ENCODE data around the gene AFAP1.

The AFAP1 gene

GRCh38 chr4:7823416-7823824 lies 116.2 kb downstream of the AFAP1 start:
- no peak for TF ChIP-seq CTCF (IDR thresholded peaks at IDR 0.05; ENCODE audit: low read depth, low read length)
- Histone ChIP-seq H3K36me3 (peaks cover 54% of the 10 kb centered on the region), H3K9me3 (no peaks in the 10 kb centered on the region), H3K4me1 (peaks cover 57% of the 10 kb centered on the region), H3K4me3 (ENCODE audit: low read depth, low read length) (no peak overlapping the region), H3K27me3 (no peaks in the 10 kb centered on the region)
- peak; percentile 78 for DNase-seq

GRCh38 chr4:7822877-7823276 lies 116.8 kb downstream of the AFAP1 start:
- DNase-seq: no peak
- H3K4me3 ChIP-seq (ENCODE audit: low read depth, low read length): no peak overlapping the region
- H3K9me3 ChIP-seq: no peaks in the 10 kb centered on the region
- peaks cover 60% of the 10 kb centered on the region for H3K4me1 ChIP-seq
- no peaks in the 10 kb centered on the region for H3K27me3 ChIP-seq
- peaks cover 48% of the 10 kb centered on the region for H3K36me3 ChIP-seq
- no peak for TF ChIP-seq CTCF (IDR thresholded peaks at IDR 0.05; ENCODE audit: low read depth, low read length)

- Histone ChIP-seq H3K4me1 (peaks cover 65% of the 10 kb centered on the region), H3K9me3 (no peaks in the 10 kb centered on the region), H3K36me3 (peaks cover 46% of the 10 kb centered on the region), H3K4me3 (ENCODE audit: low read depth, low read length) (no peak overlapping the region), H3K27me3 (no peaks in the 10 kb centered on the region)
- no peak for TF ChIP-seq CTCF (IDR thresholded peaks at IDR 0.05; ENCODE audit: low read depth, low read length)
- DNase-seq: no peak
These were observed 117.5 kb downstream of the AFAP1 start for GRCh38 chr4:7822137-7822505.

- H3K36me3 ChIP-seq: peaks cover 46% of the 10 kb centered on the region
- no peak for TF ChIP-seq CTCF (IDR thresholded peaks at IDR 0.05; ENCODE audit: low read depth, low read length)
- H3K9me3 ChIP-seq: no peaks in the 10 kb centered on the region
These were observed 118.2 kb downstream of the AFAP1 start for GRCh38 chr4:7821245-7822136.

GRCh38 chr4:7820031-7820818 lies 119.4 kb downstream of the AFAP1 start:
- Histone ChIP-seq H3K9me3 (no peaks in the 10 kb centered on the region), H3K36me3 (peaks cover 51% of the 10 kb centered on the region), H3K27me3 (no peaks in the 10 kb centered on the region), H3K4me1 (peaks cover 69% of the 10 kb centered on the region), H3K4me3 (ENCODE audit: low read depth, low read length) (no peak overlapping the region)
- no peak for DNase-seq
- TF ChIP-seq CTCF (IDR thresholded peaks at IDR 0.05; ENCODE audit: low read depth, low read length): no peak

More at GRCh38 chr4:7821245-7822136, 118.2 kb downstream of the AFAP1 start:
- H3K27me3 ChIP-seq: no peaks in the 10 kb centered on the region
- H3K4me3 ChIP-seq (ENCODE audit: low read depth, low read length): no peak overlapping the region
- peak; percentile 77 for DNase-seq
- H3K4me1 ChIP-seq: peaks cover 68% of the 10 kb centered on the region

Data from BE2C (cell line).